IPS-NIHi11 (cell line): ENCODE data around the gene C2orf78.

Source experiments
- DNase-seq: peaks from one replicate; pipeline ENCODE4 v3.0.0; 2012; ENCODE audit warnings: mixed read lengths, low spot score

The C2orf78 gene

GRCh38 chr2:73839653-73840411, 55.8 kb downstream of the C2orf78 start:
- no peak for DNase-seq

GRCh38 chr2:73841912-73842738, 58.1 kb downstream of the C2orf78 start:
- DNase-seq = no peak

GRCh38 chr2:73842739-73843019, 58.7 kb downstream of the C2orf78 start:
- DNase-seq = no peak

- DNase-seq = no peak
These were observed 60.1 kb downstream of the C2orf78 start for GRCh38 chr2:73844087-73844486.

- DNase-seq = no peak
These were observed 66.0 kb downstream of the C2orf78 start for GRCh38 chr2:73850009-73850408.

GRCh38 chr2:73851274-73851673, 67.3 kb downstream of the C2orf78 start:
- DNase-seq = peak; percentile 39

- DNase-seq = no peak
These were observed 68.0 kb downstream of the C2orf78 start for GRCh38 chr2:73852020-73852419.

- no peak for DNase-seq
These were observed 71.5 kb downstream of the C2orf78 start for GRCh38 chr2:73855526-73855925.

- DNase-seq = no peak
These were observed 72.2 kb downstream of the C2orf78 start for GRCh38 chr2:73856214-73856613.

- DNase-seq = no peak
These were observed 76.0 kb downstream of the C2orf78 start for GRCh38 chr2:73859721-73860586.

- no peak for DNase-seq
These were observed 79.0 kb downstream of the C2orf78 start for GRCh38 chr2:73862987-73863386.
